ENCODE measurements around the gene NPHS1. TPM values are rescaled to one million over a fixed set of nuclear protein-coding genes. Genes with fewer than 3 reads are reported as not detected.
A peak's percentile ranks its signal among the peaks of the same experiment; 100 is the strongest.

The NPHS1 gene
- total and polyA plus RNA-seq, 9 of the 15 experiments (the other 6 are each of a cell fraction or from before 2014, with no cell fraction given) = 0.01 to 0.28 (median 0.14) TPM; not detected in 5

GRCh38 chr19:35844482-35845214 is 7.7 kb downstream of the NPHS1 start:
- Histone ChIP-seq H3K9ac (ENCODE audit: insufficient read depth in 1 of 2, low read depth in 2 of 2, low read length in 2 of 2) (peak overlapping the region in 1 of 2 experiments; percentile 45; a peak in 1 of 4 replicates), H3K4me3 (peak overlapping the region; percentile 30), H3K4me1 (replicated peaks in 1 of 2; ENCODE audit: control insufficient read depth in 2 of 2, insufficient read depth in 2 of 2, low read length in 2 of 2) (peaks cover 9 to 27% of the 10 kb centered on the region in 2 experiments), H3K79me2 (ENCODE audit: control insufficient read depth, insufficient read depth, low read length) (no peaks in the 10 kb centered on the region), H3K27me3 (ENCODE audit: control insufficient read depth in 2 of 2, insufficient read depth in 2 of 2, low read length in 2 of 2) (peaks cover 30 to 49% of the 10 kb centered on the region in 2 experiments), H3K9me3 (replicated peaks; ENCODE audit: control insufficient read depth, insufficient read depth, low read depth, low read length) (no peaks in the 10 kb centered on the region), H3K36me3 (ENCODE audit: control insufficient read depth, insufficient read depth, low read length) (no peaks in the 10 kb centered on the region), H3K27ac (ENCODE audit: extremely low read depth, low read depth, low read length) (no peak overlapping the region; the same call in 2 of the 3 replicates), H3K9me1 (ENCODE audit: control insufficient read depth, insufficient read depth, low read length) (peaks cover 8% of the 10 kb centered on the region), H3K4me2 (ENCODE audit: insufficient read depth, low read length) (peak overlapping the region; percentile 81), H2AFZ (ENCODE audit: low read depth, low read length) (peak overlapping the region; percentile 72), H4K20me1 (replicated peaks; ENCODE audit: control insufficient read depth, insufficient read depth, low read length) (peaks cover 10% of the 10 kb centered on the region)
- ATAC-seq = peak; percentile 30
- BruUV-seq (replicated peaks) = no TSS peak
- DNase-seq (ENCODE audit: extremely low read depth in 1 of 4, low spot score in 3 of 4) = no peak
- peak; percentile 15 for FAIRE-seq
- 36% methylated on average over 16 of the region's 16 CpGs for WGBS (ENCODE audit: insufficient coverage, low coverage, missing lambda C conversion rate)
- in situ Hi-C loops (cut with MboI) (no loop called here), intact Hi-C loops (cut with micrococcal nuclease) (no loop called here)
- POLR2A ChIA-PET = interaction anchor here (0.6 to 1.7 kb wide), 5 partner anchors 16 to 170 kb away, joined by 3 to 5 read pairs (median 3); partner anchors contain the start of gene ALKBH6
- CTCF ChIA-PET (ENCODE audit: low intra/inter-chr PET ratio) = interaction anchor here (0.8 kb wide), 1 partner anchor 102 kb away, joined by 3 read pairs; no protein-coding TSS in a partner anchor
- 0 out of 2 replicates have a peak, but pooled peaks have one; percentile 9 for TF ChIP-seq ZBTB40 (IDR thresholded peaks at IDR 0.05)
- TF ChIP-seq ZBTB40 (CRISPR knock-in tag; IDR thresholded peaks at IDR 0.05) = no peak
- no peak for TF ChIP-seq NR2C2 (CRISPR knock-in tag; IDR thresholded peaks at IDR 0.05)
- peak; percentile 30; the same call in 1 of the 2 replicates for TF ChIP-seq NR2C2 (tag; IDR thresholded peaks at IDR 0.05)
- TF ChIP-seq GTF2B (IDR thresholded peaks at IDR 0.05; ENCODE audit: extremely low read depth, insufficient read length) = no peak
- TF ChIP-seq MTF1 (CRISPR knock-in tag; IDR thresholded peaks at IDR 0.05; ENCODE audit: borderline replicate concordance) = 0 out of 2 replicates have a peak, but pooled peaks have one; percentile 52
- TF ChIP-seq ZNF551 (CRISPR knock-in tag; IDR thresholded peaks at IDR 0.05) = no peak
- TF ChIP-seq ZBTB8A (IDR thresholded peaks at IDR 0.05; ENCODE audit: partially characterized antibody) = no peak
- no peak for TF ChIP-seq MXD1 (CRISPR knock-in tag; IDR thresholded peaks at IDR 0.05; ENCODE audit: borderline replicate concordance, poor library complexity, severe bottlenecking)
- TF ChIP-seq CHD2 (IDR thresholded peaks at IDR 0.05; ENCODE audit: low read depth, low read length) = no peak
- TF ChIP-seq TAF9B (IDR thresholded peaks at IDR 0.05; ENCODE audit: partially characterized antibody) = no peak

Measured in K562 (cell line).